Tibial artery (tissue), 4 donors: Measurements from ENCODE around the gene ZBTB20.

Experiments used
- DNase-seq, 2 donors: peaks; one replicate each; pipeline ENCODE4 v3.0.0-alpha.2; 2019
- H3K27ac ChIP-seq, 2 donors: fragments of 200-600 bp; sonication (generic) in 1 of 2; 1 replicate in 1 of 2; 2 replicates in 1 of 2; pipeline ENCODE4 v1.5.1; 2018 to 2019; ENCODE audit warnings: mild to moderate bottlenecking in 1 of 2
- H3K27me3 ChIP-seq, 2 donors: fragments of 200-600 bp; sonication (generic) in 1 of 2; one replicate each; pipeline versions ENCODE4 v1.5.1 to v1.6.0; 2016 to 2019
- H3K36me3 ChIP-seq, 3 donors: fragments of 200-600 bp; sonication (generic) in 2 of 3; one replicate each; pipeline ENCODE4 v1.5.1; 2016 to 2019; ENCODE audit warnings: mild to moderate bottlenecking in 2 of 3
- H3K4me1 ChIP-seq, 4 donors: fragments of 200-600 bp; sonication (generic) in 2 of 4; 1 replicate in 3 of 4; 2 replicates in 1 of 4; pipeline ENCODE4 v1.5.1; 2016 to 2019
- H3K4me3 ChIP-seq, 2 donors: fragments of 200-600 bp; sonication (generic) in 1 of 2; 1 replicate in 1 of 2; 2 replicates in 1 of 2; pipeline ENCODE4 v1.5.1; 2018 to 2019; ENCODE audit warnings: mild to moderate bottlenecking in 2 of 2
- H3K9me3 ChIP-seq, 3 donors: fragments of 200-600 bp; sonication (generic) in 1 of 3; one replicate each; pipeline ENCODE4 v1.5.1; 2016 to 2019
- CTCF ChIP-seq, 2 experiments: fragments of 200-600 bp in 1 of 2; fragments of 450-650 bp in 1 of 2; IDR thresholded peaks; one replicate each; pipeline ENCODE4 v1.5.1; 2017 to 2019; ENCODE audit warnings: antibody characterized with exemption in 2 of 2, mild to moderate bottlenecking in 1 of 2, moderate library complexity in 1 of 2
- intact Hi-C: fragments of 100-400 bp; cut with DNase I; formaldehyde crosslinking; loops from one replicate; pipeline ENCODE4 v1.15.0; 2023; ENCODE audit warnings: low total_unique reads

The ZBTB20 gene

GRCh38 chr3:114439284-114439683 lies 707.8 kb downstream of the ZBTB20 start:
- DNase-seq: no peak
- H3K4me1 ChIP-seq: peaks cover 0 to 16% (median 11%) of the 10 kb centered on the region in 4 donors
- H3K36me3 ChIP-seq: no peaks in the 10 kb centered on the region
- TF ChIP-seq CTCF (IDR thresholded peaks at IDR 0.05): no peak
- intact Hi-C loops: no loop called here
- no peak overlapping the region for H3K27ac ChIP-seq
- H3K9me3 ChIP-seq: no peaks in the 10 kb centered on the region
- H3K27me3 ChIP-seq: no peaks in the 10 kb centered on the region
- no peak overlapping the region for H3K4me3 ChIP-seq

GRCh38 chr3:114437897-114438296 lies 709.2 kb downstream of the ZBTB20 start:
- peaks cover 0 to 16% (median 11%) of the 10 kb centered on the region in 4 donors for H3K4me1 ChIP-seq
- no peak for TF ChIP-seq CTCF (IDR thresholded peaks at IDR 0.05)
- no peaks in the 10 kb centered on the region for H3K36me3 ChIP-seq
- H3K27me3 ChIP-seq: no peaks in the 10 kb centered on the region
- DNase-seq: no peak
- no peak overlapping the region for H3K4me3 ChIP-seq
- H3K27ac ChIP-seq: no peak overlapping the region
- H3K9me3 ChIP-seq: no peaks in the 10 kb centered on the region
- intact Hi-C loops: no loop called here

GRCh38 chr3:114436182-114436581 lies 710.9 kb downstream of the ZBTB20 start:
- Histone ChIP-seq H3K36me3 (no peaks in the 10 kb centered on the region), H3K27ac (no peak overlapping the region), H3K4me3 (no peak overlapping the region), H3K27me3 (no peaks in the 10 kb centered on the region), H3K4me1 (peaks cover 0 to 8% (median 5%) of the 10 kb centered on the region in 4 donors), H3K9me3 (no peaks in the 10 kb centered on the region)
- TF ChIP-seq CTCF (IDR thresholded peaks at IDR 0.05): no peak
- no peak for DNase-seq
- intact Hi-C loops: no loop called here

- no peaks in the 10 kb centered on the region for H3K9me3 ChIP-seq
- H3K4me3 ChIP-seq: no peak overlapping the region
- intact Hi-C loops: no loop called here
- H3K4me1 ChIP-seq: peaks cover 0 to 6% (median 5%) of the 10 kb centered on the region in 4 donors
- H3K27ac ChIP-seq: no peak overlapping the region
- DNase-seq: no peak
- H3K36me3 ChIP-seq: no peaks in the 10 kb centered on the region
- H3K27me3 ChIP-seq: no peaks in the 10 kb centered on the region
- no peak for TF ChIP-seq CTCF (IDR thresholded peaks at IDR 0.05)
Measured at GRCh38 chr3:114435386-114436115, 711.5 kb downstream of the ZBTB20 start.

GRCh38 chr3:114432310-114432709 lies 714.8 kb downstream of the ZBTB20 start:
- H3K27me3 ChIP-seq: no peaks in the 10 kb centered on the region
- H3K9me3 ChIP-seq: no peaks in the 10 kb centered on the region
- H3K27ac ChIP-seq: no peak overlapping the region
- H3K4me3 ChIP-seq: no peak overlapping the region
- peaks cover 0 to 6% (median 2%) of the 10 kb centered on the region in 4 donors for H3K4me1 ChIP-seq
- H3K36me3 ChIP-seq: no peaks in the 10 kb centered on the region
- intact Hi-C loops: no loop called here
- DNase-seq: no peak
- no peak for TF ChIP-seq CTCF (IDR thresholded peaks at IDR 0.05)
